ENCODE results near the gene PYGB.

The PYGB gene

DNA sequence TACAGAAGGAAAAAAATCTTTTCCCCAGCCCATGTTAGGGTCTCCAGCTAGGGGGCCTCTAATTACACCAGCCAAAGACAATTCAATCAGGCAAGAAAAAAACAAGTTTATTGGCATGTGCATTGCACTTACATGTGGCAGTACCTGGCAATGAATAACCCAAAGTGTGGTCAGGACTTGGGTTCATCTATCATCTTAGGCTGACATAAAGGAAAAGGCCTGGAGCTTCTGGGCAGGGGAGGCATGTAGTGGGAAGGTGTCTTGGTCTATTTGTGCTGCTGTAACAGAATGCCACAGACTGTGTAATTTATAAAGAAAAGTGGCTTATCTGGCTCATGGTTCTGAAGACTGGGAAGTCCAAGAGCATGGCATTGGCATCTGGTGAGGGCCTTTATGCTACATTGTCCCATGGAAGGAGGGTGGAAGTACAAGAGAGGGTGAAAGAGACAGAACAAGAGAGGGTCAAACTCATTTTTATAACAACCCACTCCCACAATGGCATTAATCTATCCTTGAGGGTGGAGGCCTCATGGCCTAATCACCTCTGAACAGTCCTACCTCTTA is 4.4 kb upstream of the PYGB start:
- Histone ChIP-seq H3K9ac (no peak overlapping the region), H4K20me1 (ENCODE audit: insufficient read depth) (no peaks in the 10 kb centered on the region), H3K4me3 (IDR thresholded peaks at IDR 0.05; ENCODE audit: insufficient read depth, low read depth, low read length) (no peak overlapping the region), H3K27ac (no peak overlapping the region), H3K4me1 (ENCODE audit: low read depth, poor library complexity, severe bottlenecking) (peaks cover 16% of the 10 kb centered on the region), H3K36me3 (ENCODE audit: insufficient read depth) (no peaks in the 10 kb centered on the region), H3K79me2 (ENCODE audit: insufficient read depth, low read depth) (no peaks in the 10 kb centered on the region), H2AFZ (ENCODE audit: low read depth) (no peak overlapping the region), H3K4me2 (no peak overlapping the region), H3K27me3 (ENCODE audit: insufficient read depth, low read depth) (no peaks in the 10 kb centered on the region)
- TF ChIP-seq, protein P1, sequence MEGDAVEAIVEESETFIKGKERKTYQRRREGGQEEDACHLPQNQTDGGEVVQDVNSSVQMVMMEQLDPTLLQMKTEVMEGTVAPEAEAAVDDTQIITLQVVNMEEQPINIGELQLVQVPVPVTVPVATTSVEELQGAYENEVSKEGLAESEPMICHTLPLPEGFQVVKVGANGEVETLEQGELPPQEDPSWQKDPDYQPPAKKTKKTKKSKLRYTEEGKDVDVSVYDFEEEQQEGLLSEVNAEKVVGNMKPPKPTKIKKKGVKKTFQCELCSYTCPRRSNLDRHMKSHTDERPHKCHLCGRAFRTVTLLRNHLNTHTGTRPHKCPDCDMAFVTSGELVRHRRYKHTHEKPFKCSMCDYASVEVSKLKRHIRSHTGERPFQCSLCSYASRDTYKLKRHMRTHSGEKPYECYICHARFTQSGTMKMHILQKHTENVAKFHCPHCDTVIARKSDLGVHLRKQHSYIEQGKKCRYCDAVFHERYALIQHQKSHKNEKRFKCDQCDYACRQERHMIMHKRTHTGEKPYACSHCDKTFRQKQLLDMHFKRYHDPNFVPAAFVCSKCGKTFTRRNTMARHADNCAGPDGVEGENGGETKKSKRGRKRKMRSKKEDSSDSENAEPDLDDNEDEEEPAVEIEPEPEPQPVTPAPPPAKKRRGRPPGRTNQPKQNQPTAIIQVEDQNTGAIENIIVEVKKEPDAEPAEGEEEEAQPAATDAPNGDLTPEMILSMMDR (conservative IDR thresholded peaks at IDR 0.05; ENCODE audit: low read depth, low read length) = no peak

DNA sequence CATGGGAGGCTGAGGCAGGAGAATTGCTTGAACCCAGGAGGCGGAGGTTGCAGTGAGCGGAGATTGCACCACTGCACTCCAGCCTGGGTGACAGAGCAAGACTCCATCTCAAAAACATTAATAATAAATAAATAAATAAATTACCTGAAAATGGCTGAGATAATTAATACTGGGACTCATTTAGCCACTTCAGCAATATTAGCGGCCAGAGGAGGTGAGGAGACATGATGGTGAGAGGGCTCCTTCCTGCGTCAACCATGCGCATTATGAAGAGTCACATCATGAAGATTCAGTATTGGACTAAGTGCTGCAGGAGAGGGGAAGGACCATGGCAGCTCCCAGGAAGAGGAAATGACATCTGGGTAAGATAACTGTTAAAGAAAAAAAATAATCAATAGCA is 2.9 kb upstream of the PYGB start:
- H3K27ac ChIP-seq = no peak overlapping the region
- peaks cover 15% of the 10 kb centered on the region for H3K79me2 ChIP-seq (ENCODE audit: insufficient read depth, low read depth)
- no peaks in the 10 kb centered on the region for H3K36me3 ChIP-seq (ENCODE audit: insufficient read depth)
- peaks cover 24% of the 10 kb centered on the region for H3K4me1 ChIP-seq (ENCODE audit: low read depth, poor library complexity, severe bottlenecking)
- no peak overlapping the region for H3K4me2 ChIP-seq
- no peak overlapping the region for H2AFZ ChIP-seq (ENCODE audit: low read depth)
- TF ChIP-seq, protein P1 (conservative IDR thresholded peaks at IDR 0.05; ENCODE audit: low read depth, low read length) = no peak
- H4K20me1 ChIP-seq (ENCODE audit: insufficient read depth) = no peaks in the 10 kb centered on the region
- H3K27me3 ChIP-seq (ENCODE audit: insufficient read depth, low read depth) = no peaks in the 10 kb centered on the region
- no peak overlapping the region for H3K9ac ChIP-seq
- no peak overlapping the region for H3K4me3 ChIP-seq (IDR thresholded peaks at IDR 0.05; ENCODE audit: insufficient read depth, low read depth, low read length)

DNA sequence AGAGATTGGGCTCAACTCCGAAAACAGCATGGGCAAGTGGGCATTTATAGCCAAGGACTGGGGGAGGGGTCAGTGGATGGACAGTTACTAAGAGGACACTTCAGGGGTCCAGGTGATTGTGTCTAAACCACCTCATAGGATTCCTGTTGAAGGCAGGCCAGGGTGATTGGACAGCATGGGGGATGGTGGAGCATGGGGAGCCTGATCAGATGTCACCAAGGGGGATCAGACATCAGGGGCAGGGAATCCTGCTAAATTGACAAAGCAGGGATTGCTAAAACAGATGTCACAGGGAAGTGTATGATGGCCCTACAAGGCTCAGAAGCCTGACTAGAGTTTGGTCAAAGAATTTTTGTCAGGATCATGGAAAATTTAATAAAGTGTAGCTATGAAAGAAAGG is 2.4 kb upstream of the PYGB start:
- H3K4me1 ChIP-seq (ENCODE audit: low read depth, poor library complexity, severe bottlenecking) = peaks cover 28% of the 10 kb centered on the region
- TF ChIP-seq, protein P1 (conservative IDR thresholded peaks at IDR 0.05; ENCODE audit: low read depth, low read length) = no peak
- H4K20me1 ChIP-seq (ENCODE audit: insufficient read depth) = no peaks in the 10 kb centered on the region
- H3K27me3 ChIP-seq (ENCODE audit: insufficient read depth, low read depth) = no peaks in the 10 kb centered on the region
- H3K79me2 ChIP-seq (ENCODE audit: insufficient read depth, low read depth) = peaks cover 20% of the 10 kb centered on the region
- H2AFZ ChIP-seq (ENCODE audit: low read depth) = no peak overlapping the region
- no peaks in the 10 kb centered on the region for H3K36me3 ChIP-seq (ENCODE audit: insufficient read depth)
- no peak overlapping the region for H3K4me2 ChIP-seq
- no peak overlapping the region for H3K4me3 ChIP-seq (IDR thresholded peaks at IDR 0.05; ENCODE audit: insufficient read depth, low read depth, low read length)
- no peak overlapping the region for H3K27ac ChIP-seq
- no peak overlapping the region for H3K9ac ChIP-seq

DNA sequence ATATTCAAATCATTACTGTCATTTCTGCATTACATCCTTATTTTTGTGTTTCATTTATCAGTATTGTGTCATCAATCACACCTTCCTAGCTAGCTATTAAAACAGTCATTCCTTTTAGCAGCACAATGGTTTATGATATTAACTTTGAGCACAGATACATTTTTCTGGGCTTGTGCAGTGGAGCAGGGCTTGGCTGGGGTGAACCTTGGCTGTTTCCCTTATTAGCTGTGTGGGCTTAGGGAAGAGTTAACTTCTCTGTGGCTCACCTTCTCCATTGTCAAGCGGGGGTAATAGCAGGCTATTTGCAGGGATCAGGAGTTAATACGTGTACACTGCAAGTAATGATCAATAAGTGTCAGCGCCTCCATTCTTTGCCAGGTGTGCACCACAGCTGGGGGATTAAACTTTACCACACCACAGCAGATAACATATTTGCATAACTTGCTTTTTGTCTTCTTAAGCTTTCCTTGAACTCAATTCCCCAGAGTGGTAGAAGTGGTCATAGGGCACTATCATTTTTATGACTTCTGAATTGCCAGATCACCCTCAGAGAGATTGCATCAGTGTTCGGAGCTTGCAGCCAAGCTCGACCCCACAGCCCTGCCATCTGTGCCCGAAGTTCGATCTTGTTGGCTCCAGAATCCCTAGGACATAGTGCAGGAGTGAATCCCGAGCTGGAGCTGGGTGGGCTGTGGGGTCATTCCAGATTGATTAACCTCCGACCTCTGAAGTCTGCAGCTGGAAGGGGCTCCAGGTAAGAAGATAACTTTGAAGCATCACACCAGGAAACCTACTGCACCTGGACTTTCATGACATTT is 1.5 kb upstream of the PYGB start:
- H3K4me1 ChIP-seq (ENCODE audit: low read depth, poor library complexity, severe bottlenecking) = peaks cover 37% of the 10 kb centered on the region
- H3K36me3 ChIP-seq (ENCODE audit: insufficient read depth) = no peaks in the 10 kb centered on the region
- TF ChIP-seq, protein P1 (conservative IDR thresholded peaks at IDR 0.05; ENCODE audit: low read depth, low read length) = no peak
- H3K4me3 ChIP-seq (IDR thresholded peaks at IDR 0.05; ENCODE audit: insufficient read depth, low read depth, low read length) = no peak overlapping the region
- H2AFZ ChIP-seq (ENCODE audit: low read depth) = no peak overlapping the region; the same call in 1 of the 2 replicates
- no peak overlapping the region for H3K9ac ChIP-seq
- no peaks in the 10 kb centered on the region for H3K27me3 ChIP-seq (ENCODE audit: insufficient read depth, low read depth)
- no peaks in the 10 kb centered on the region for H4K20me1 ChIP-seq (ENCODE audit: insufficient read depth)
- H3K79me2 ChIP-seq (ENCODE audit: insufficient read depth, low read depth) = peaks cover 29% of the 10 kb centered on the region
- H3K4me2 ChIP-seq = peak overlapping the region; percentile 57; the same call in 1 of the 2 replicates
- no peak overlapping the region for H3K27ac ChIP-seq

Data from KMS-11 (cell line).